HEK293 (cell line): Measurements from ENCODE around the gene TTC27.

Experiments used
- BCL11B ChIP-seq: fragments of 450-650 bp; formaldehyde crosslinking; IDR thresholded peaks from 2 replicates; pipeline ENCODE4 v1.5.1; 2016; ENCODE audit warnings: low read depth, missing biosample characterization, missing genetic modification characterization
- CTCF ChIP-seq: fragments of 450-650 bp; formaldehyde crosslinking; IDR thresholded peaks from 2 replicates; pipeline ENCODE4 v1.5.1; 2016; ENCODE audit warnings: missing biosample characterization, missing genetic modification characterization
- YY1 ChIP-seq: fragments of 450-650 bp; formaldehyde crosslinking; IDR thresholded peaks from 2 replicates; pipeline ENCODE4 v1.5.1; 2018; ENCODE audit warnings: missing biosample characterization, missing genetic modification characterization
- ZBTB49 ChIP-seq: fragments of 450-650 bp; formaldehyde crosslinking; IDR thresholded peaks from 2 replicates; pipeline ENCODE4 v1.5.1; 2016; ENCODE audit warnings: missing biosample characterization, missing genetic modification characterization, low read depth
- ZNF274 ChIP-seq, 2 experiments: fragments of 200-500 bp in 1 of 2; fragments of 450-650 bp in 1 of 2; sonication (Bioruptor generic) in 1 of 2; formaldehyde crosslinking in 1 of 2; IDR thresholded peaks; 2 replicates each; pipeline versions ENCODE4 v1.5.1 to v1.6.1; 2014 to 2016; ENCODE audit warnings: borderline replicate concordance in 1 of 2, inconsistent platforms in 1 of 2, low read length in 1 of 2, missing biosample characterization in 1 of 2, missing genetic modification characterization in 1 of 2
- ZNF366 ChIP-seq: fragments of 450-650 bp; formaldehyde crosslinking; conservative IDR thresholded peaks from 2 replicates; pipeline ENCODE4 v1.5.1; 2016; ENCODE audit warnings: missing biosample characterization, missing genetic modification characterization
- ZNF416 ChIP-seq: fragments of 450-650 bp; formaldehyde crosslinking; IDR thresholded peaks from 2 replicates; pipeline ENCODE4 v1.5.1; 2016; ENCODE audit warnings: missing biosample characterization, missing genetic modification characterization
- ZNF433 ChIP-seq: fragments of 450-650 bp; formaldehyde crosslinking; IDR thresholded peaks from 2 replicates; pipeline ENCODE4 v1.5.1; 2016; ENCODE audit warnings: missing biosample characterization, missing genetic modification characterization, low read depth
- ZNF561 ChIP-seq: fragments of 450-650 bp; IDR thresholded peaks from 2 replicates; pipeline ENCODE4 v1.5.1; 2018; ENCODE audit warnings: missing biosample characterization, missing genetic modification characterization, borderline replicate concordance
- ZSCAN5A ChIP-seq: fragments of 450-650 bp; formaldehyde crosslinking; IDR thresholded peaks from 2 replicates; pipeline ENCODE4 v1.5.1; 2016; ENCODE audit warnings: missing biosample characterization, missing genetic modification characterization

- no peak for TF ChIP-seq ZSCAN5A (tag by site-specific recombination)
- no peak for TF ChIP-seq BCL11B (tag by site-specific recombination)
- no peak for TF ChIP-seq CTCF
- no peak for TF ChIP-seq ZNF561
- no peak for TF ChIP-seq ZNF433 (tag by site-specific recombination)
- no peak for TF ChIP-seq YY1
- 0 out of 2 replicates have a peak, but pooled peaks have one; percentile 31 for TF ChIP-seq ZNF366 (tag by site-specific recombination)
- no peak for TF ChIP-seq ZBTB49 (tag by site-specific recombination)
- TF ChIP-seq ZNF416, result no peak
- no peak for TF ChIP-seq ZNF274 (IDR thresholded peaks at IDR 0.05; ENCODE audit: low read length)
- TF ChIP-seq ZNF274 (tag by site-specific recombination; IDR thresholded peaks at IDR 0.05; ENCODE audit: borderline replicate concordance), result no peak
Measured at GRCh38 chr2:32594573-32594972, 33.3 kb upstream of the TTC27 start.
